HepG2 (cell line): ENCODE measurements around the gene ADAMTSL4. TPM values are rescaled to one million over a fixed set of nuclear protein-coding genes. Genes with fewer than 3 reads are reported as not detected.

Source experiments
- AFF4 ChIP-seq: sonication (generic); formaldehyde crosslinking; IDR thresholded peaks from 2 replicates; pipeline ENCODE4 v1.4.0; 2020; ENCODE audit warnings: missing genetic modification reagents
- ARID5B ChIP-seq: IDR thresholded peaks from 2 replicates; pipeline ENCODE4 v1.4.0; 2020; ENCODE audit warnings: mild to moderate bottlenecking, missing genetic modification reagents
- BCL6 ChIP-seq: IDR thresholded peaks from 2 replicates; pipeline ENCODE4 v1.6.1; 2016; ENCODE audit warnings: missing genetic modification reagents, missing compliant biosample characterization
- E2F2 ChIP-seq: sonication (generic); formaldehyde crosslinking; IDR thresholded peaks from 2 replicates; pipeline ENCODE4 v1.4.0; 2020; ENCODE audit warnings: missing genetic modification reagents, borderline replicate concordance
- FUBP1 ChIP-seq: sonication (generic); formaldehyde crosslinking; IDR thresholded peaks from 2 replicates; pipeline ENCODE4 v1.5.1; 2020; ENCODE audit warnings: missing genetic modification reagents, mild to moderate bottlenecking, borderline replicate concordance
- KDM5A ChIP-seq: fragments of 200-600 bp; sonication (generic); IDR thresholded peaks from 2 replicates; pipeline ENCODE4 v1.7.0; 2018; ENCODE audit warnings: antibody characterized with exemption, mild to moderate bottlenecking, low read length, borderline replicate concordance
- PAX8 ChIP-seq: sonication (generic); formaldehyde crosslinking; IDR thresholded peaks from 2 replicates; pipeline ENCODE4 v1.8.0; 2022; ENCODE audit warnings: mild to moderate bottlenecking, missing genetic modification reagents, borderline replicate concordance
- RERE ChIP-seq: IDR thresholded peaks from 2 replicates; pipeline ENCODE4 v1.6.1; 2016; ENCODE audit warnings: low read depth, missing genetic modification reagents, missing compliant biosample characterization
- STAG1 ChIP-seq: sonication (generic); formaldehyde crosslinking; IDR thresholded peaks from 2 replicates; pipeline ENCODE4 v1.4.0; 2020; ENCODE audit warnings: missing genetic modification reagents
- ZBTB38 ChIP-seq: sonication (generic); formaldehyde crosslinking; IDR thresholded peaks from 2 replicates; pipeline ENCODE4 v1.5.1; 2020; ENCODE audit warnings: mild to moderate bottlenecking, missing genetic modification reagents
- ZEB1 ChIP-seq: IDR thresholded peaks from 2 replicates; pipeline ENCODE4 v1.6.1; 2012; ENCODE audit warnings: mild to moderate bottlenecking, low read depth, inconsistent platforms; ENCODE audit not compliant: insufficient replicate concordance
- polyA plus RNA-seq, 8 experiments: library from polyadenylated mRNA; depleted of rRNA in 3 of 8; stranded (reverse) in 7 of 8; unstranded in 1 of 8; fragments of >200 nt; fragmentation: Illumina TruSeq in 4 of 8; extraction: Trizol in 4 of 8; gene quantifications; 2 replicates each; pipeline versions ENCODE4 v1.2.1 to v1.2.3, GENCODE V29; 2011 to 2016; ENCODE audit warnings: low read depth in 4 of 8, missing spikeins in 1 of 8, mixed read lengths in 1 of 8; ENCODE audit not compliant: insufficient read depth in 1 of 8
- total RNA-seq, 5 experiments: library from RNA; depleted of rRNA; stranded (reverse); fragments of >200 nt; fragmentation: Illumina TruSeq; extraction: Trizol; gene quantifications; 2 replicates each; pipeline ENCODE4 v1.2.3, GENCODE V29; 2016; ENCODE audit warnings: low read depth in 1 of 5

Gene ADAMTSL4
- total and polyA plus RNA-seq, 2 of the 13 experiments (the other 11 are each of a cell fraction or from before 2014, with no cell fraction given) = 3.9 to 16.4 TPM

GRCh38 chr1:150561254-150561973 lies 12.2 kb downstream of the ADAMTSL4 start (continued):
- TF ChIP-seq RERE (CRISPR knock-in tag) = no peak
- no peak for TF ChIP-seq FUBP1 (CRISPR knock-in tag)
- TF ChIP-seq ZEB1 = peak; percentile 64
- TF ChIP-seq KDM5A = peak; percentile 58; the same call in 1 of the 2 replicates
- peak; percentile 42; the same call in 1 of the 2 replicates for TF ChIP-seq ARID5B (CRISPR knock-in tag)
- 0 out of 2 replicates have a peak, but pooled peaks have one; percentile 11 for TF ChIP-seq ZBTB38 (CRISPR knock-in tag)
- TF ChIP-seq BCL6 (CRISPR knock-in tag) = peak; percentile 53
- TF ChIP-seq E2F2 (CRISPR knock-in tag) = no peak
- TF ChIP-seq AFF4 (CRISPR knock-in tag) = peak; percentile 61; the same call in 1 of the 2 replicates
- no peak for TF ChIP-seq STAG1 (CRISPR knock-in tag)
- TF ChIP-seq PAX8 = no peak
